ENCODE results near the gene KRTAP27-1.

Gene KRTAP27-1, protein sequence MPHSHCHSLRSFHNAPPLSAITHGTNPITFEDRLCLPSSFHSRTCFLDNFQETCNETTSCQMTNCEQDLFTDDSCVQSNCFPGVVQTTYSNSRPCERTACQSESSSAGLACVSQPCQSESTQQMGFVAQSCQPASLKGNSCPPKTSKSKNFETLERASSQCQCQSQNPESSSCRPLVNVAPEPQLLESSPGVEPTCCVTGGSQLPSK

GRCh38 chr21:30337276-30337744 is at the start of gene KRTAP27-1:
Gene KRTAP27-1, minus strand, starts transcription at chr21:30337694. Its CDS starts 26 bp downstream, at chr21:30337668.
- no peak for DNase-seq

DNA sequence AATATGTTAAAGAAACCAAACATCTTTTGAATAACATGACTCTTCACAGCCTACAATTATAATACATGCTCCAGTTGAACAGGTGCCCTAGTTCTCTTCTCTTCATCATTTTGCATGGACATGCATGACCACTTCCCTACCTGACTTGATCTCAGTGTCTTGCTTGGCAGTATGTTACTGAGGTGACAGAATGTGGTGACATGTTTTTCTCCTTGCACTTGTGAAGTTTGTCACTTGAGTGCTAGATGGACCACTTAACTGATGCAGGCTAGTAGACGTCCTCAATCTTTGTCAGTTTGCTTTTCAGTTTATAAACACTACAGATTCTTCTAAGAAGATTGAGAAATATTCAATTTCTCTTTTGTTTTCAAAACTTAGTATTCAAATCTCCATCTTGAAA is 44.7 kb upstream of the KRTAP27-1 start:
- DNase-seq: no peak

- no peak for DNase-seq
Measured at GRCh38 chr21:30372139-30372770, 34.8 kb upstream of the KRTAP27-1 start, which contains the start of gene KRTAP13-2. Gene KRTAP13-2, minus strand, starts transcription at chr21:30372271. Its CDS starts 58 bp downstream, at chr21:30372213.

GRCh38 chr21:30355906-30356305 is 18.4 kb upstream of the KRTAP27-1 start:
- no peak for DNase-seq

GRCh38 chr21:30354308-30355005 is 17.0 kb upstream of the KRTAP27-1 start:
- no peak for DNase-seq

GRCh38 chr21:30351534-30351933 is 14.0 kb upstream of the KRTAP27-1 start:
- DNase-seq: no peak

DNA sequence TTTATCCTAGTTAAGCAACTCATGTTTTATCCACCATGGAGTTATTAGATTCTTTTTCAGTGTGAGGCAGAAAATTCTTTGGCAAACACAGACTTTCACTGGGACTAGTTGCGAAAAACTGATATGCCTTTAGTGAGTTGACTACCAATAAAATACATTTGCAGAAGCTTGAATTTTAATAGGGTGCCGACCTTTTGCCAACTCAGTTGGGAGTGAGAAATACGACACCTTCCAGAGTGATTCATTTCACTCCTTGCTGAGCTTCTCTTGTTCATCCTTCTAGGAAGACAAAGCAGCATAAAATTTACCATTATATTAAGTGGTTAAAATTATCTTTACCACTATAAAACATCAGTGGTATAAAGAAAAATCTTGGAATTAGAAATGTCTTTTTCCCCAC is 12.1 kb upstream of the KRTAP27-1 start:
- DNase-seq: no peak

DNA sequence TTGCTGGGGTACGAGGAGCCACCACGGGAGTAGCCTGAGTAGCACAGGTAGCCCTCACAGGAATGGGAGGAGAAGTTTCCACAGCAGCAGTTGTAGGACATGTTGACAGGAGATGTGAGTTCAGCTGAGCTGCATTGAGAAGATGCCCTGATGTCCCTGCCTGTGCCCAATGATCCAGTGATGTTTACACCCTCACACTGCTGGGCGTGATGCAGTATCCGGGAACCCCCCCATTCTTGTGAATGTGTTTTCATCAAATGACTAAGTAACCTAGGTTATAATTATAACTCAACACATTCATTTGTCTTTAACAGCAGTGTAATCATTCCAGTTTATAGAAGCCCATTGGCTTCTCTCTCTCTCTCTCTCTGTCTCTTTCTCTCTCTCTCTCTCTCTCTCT is 11.0 kb upstream of the KRTAP27-1 start, which contains the start of gene KRTAP23-1:
TSS of gene KRTAP23-1 (minus strand) at position 101 of the 400 bp plus-strand sequence. CDS start at position 101, 0 bp downstream.
- no peak for DNase-seq

- no peak for DNase-seq
Measured at GRCh38 chr21:30345014-30345413, 7.5 kb upstream of the KRTAP27-1 start.

DNA sequence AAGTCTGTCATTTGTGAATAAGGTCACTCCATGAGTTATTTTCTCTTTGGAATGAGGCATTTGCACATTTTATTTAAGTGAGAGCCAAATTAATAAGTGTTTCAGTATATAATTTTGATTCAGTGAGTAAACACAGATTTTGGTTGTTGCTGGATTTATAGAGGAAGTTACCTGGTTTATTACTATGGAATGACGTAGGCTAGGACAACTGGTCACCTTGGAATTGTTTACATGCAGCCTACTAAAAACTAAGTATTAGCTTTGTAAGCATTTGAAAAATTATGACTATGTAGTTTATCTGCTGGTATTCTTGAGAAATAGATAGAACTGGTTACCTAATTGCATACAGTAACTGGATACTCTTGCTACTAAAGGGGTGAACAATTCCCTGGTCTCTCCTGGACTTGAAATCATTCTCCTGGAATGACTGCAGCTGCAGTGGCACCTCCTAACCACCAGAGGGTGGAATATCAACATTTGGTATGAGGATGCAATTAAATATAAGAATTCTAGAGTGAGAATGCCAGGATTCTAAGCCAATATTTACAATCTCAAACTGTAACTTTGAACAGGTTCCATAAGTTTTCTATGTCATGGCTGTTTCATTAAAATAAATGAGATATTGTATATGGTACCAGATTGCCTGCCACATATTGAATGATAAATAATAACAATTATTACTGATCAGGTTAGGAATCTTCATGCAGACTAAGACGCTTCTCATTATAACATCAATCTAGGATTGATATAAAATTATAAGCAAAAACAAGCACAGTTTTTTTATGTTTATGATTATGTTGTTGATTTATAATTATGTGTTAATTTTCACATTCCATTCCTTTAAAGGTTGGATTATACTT is 3.5 kb upstream of the KRTAP27-1 start:
- DNase-seq: peak; percentile 1 to 41

- no peak for DNase-seq
Measured at GRCh38 chr21:30338717-30339116, 1.2 kb upstream of the KRTAP27-1 start.

DNA sequence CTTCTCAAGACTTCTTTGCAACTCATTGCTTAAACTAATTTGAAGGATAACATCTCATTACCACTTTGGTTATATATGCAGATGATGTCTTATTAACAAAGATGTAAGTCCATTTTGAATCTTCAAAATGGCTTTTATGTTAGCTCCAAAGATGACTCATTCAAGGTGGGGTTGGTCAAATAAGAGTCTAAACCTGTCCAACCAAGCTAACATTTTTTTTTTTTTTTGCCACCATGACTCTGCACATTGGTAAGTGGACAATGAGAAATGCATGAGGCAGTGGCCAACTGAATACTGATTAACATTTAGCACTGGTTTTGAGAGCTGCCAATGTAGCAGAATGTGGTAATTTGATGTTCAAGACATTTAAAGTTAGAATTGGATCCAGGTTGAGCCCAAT is 278 bp upstream of the KRTAP27-1 start:
- no peak for DNase-seq

DNA sequence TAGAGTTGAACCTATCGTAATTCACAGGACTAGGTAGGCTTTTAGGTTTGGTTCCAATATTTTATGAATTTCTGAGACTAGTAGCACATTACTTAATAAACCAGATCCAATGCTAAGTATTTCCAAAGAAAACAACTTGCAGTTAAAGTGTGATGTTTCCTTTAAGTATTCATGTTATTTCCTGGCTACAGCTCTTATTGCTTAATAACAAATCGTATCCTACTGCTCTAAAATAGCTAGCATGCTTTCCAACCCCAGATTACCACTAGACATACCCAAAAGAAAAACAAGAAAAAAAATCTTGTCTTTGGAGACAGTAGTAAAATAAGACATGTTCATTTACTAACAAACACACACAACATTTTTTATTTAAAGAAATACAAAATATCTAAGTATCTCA is 898 bp downstream of the KRTAP27-1 start:
- DNase-seq: no peak

DNA sequence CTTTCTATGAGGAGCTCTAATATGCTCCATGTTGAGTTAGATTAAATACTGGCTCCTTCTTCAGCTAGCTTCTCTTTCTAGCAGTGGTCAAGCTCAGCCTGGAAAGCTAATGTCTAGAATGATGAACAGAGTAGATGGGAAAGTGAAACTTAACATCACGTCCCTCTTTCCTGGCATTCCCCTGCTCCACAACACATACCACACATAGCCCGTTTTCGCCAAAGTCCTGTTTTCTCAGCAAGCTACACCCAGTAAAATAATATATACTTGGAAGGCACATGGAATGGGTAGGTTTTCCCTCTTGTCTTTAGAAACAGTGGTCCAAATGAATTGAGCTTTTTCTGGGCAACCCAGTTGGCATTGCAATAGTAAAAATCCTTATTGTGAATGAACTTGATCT is 3.8 kb downstream of the KRTAP27-1 start:
- no peak for DNase-seq

DNA sequence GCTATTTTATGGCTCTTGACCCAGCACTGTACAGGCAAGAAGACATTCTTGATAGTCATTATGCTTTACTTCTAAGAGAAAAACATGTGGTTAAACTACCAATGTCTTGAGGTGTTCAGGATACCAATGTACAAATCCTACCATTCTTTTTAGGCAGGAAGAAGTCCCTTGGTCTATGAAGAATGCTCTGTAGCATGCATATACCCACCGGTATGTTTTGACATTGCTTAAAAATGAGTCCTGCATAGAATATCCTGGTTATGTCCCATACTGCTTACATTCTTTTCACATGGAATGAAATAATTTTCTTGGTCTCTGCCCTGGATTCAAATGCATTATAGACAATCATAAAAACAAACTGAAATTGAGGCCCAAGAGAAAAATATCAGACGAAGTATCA is 4.8 kb downstream of the KRTAP27-1 start:
- no peak for DNase-seq

- no peak for DNase-seq
Measured at GRCh38 chr21:30329203-30329875, 8.2 kb downstream of the KRTAP27-1 start.

GRCh38 chr21:30326390-30326789 is 11.1 kb downstream of the KRTAP27-1 start:
- DNase-seq: no peak

- DNase-seq: no peak
Measured at GRCh38 chr21:30320215-30320614, 17.3 kb downstream of the KRTAP27-1 start, which contains the start of gene KRTAP26-1. Gene KRTAP26-1, minus strand, starts transcription at chr21:30320315. Its CDS starts 280 bp downstream, at chr21:30320035.

- DNase-seq: no peak
Measured at GRCh38 chr21:30315701-30316100, 21.8 kb downstream of the KRTAP27-1 start.

DNA sequence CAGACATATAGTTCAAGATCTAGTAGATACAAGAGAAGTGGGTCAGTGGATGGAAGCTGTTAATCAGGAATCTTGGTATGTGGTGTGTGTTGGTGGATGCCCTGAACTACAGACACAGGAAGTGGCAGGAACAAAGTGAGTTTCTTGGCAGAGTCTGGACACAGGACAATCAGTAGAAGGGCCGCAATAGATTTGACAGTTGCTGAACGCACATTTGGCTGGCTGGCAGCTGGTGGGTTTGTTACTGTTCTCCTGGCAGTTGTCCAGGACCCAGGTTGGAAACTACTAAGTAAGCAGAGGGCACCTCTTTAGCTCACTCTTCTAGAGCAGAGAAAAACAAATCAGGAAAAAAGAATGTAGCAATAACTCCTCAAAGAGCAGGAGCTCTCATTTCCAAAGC is 30.6 kb downstream of the KRTAP27-1 start:
- DNase-seq: no peak

- DNase-seq: no peak
Measured at GRCh38 chr21:30305136-30305535, 32.4 kb downstream of the KRTAP27-1 start.

DNA sequence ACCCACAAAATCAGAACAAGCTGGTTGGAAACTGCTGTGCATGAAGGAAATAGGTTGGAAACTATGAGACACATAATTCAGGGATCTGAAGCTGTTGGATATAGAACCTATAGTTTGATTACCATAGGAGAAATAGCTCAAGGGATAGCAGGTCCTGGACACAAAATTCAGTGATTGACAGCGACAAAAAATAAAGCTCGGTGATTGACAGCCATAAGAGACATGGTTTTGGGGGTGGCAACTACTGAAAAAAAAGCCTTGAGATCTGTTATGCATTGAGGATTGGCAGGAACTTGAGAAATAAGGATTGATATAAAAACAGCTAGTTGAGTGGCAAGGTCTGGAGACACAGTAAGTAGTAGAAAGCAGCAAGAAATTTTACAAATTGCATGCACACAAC is 48.3 kb downstream of the KRTAP27-1 start, which contains the start of gene KRTAP25-1:
TSS of gene KRTAP25-1 (minus strand) at position 300 of the 400 bp plus-strand sequence. CDS start at position 276, 24 bp downstream.
- no peak for DNase-seq
